Esophagus muscularis mucosa (tissue), 4 donors: Measurements from ENCODE around the gene ZNF532. TPM values are rescaled to one million over a fixed set of nuclear protein-coding genes. Genes with fewer than 3 reads are reported as not detected.

Experiments used
- DNase-seq: peaks from one replicate; pipeline ENCODE4 v3.0.0-alpha.2; 2017; ENCODE audit errors: extremely low spot score
- H3K27ac ChIP-seq, 4 donors: fragments of 200-600 bp; sonication (generic); replicated peaks in 1 of 4; 1 replicate in 3 of 4; 2 replicates in 1 of 4; pipeline ENCODE4 v1.5.1; 2016 to 2019; ENCODE audit warnings: mild to moderate bottlenecking in 1 of 4
- H3K27me3 ChIP-seq, 4 donors: fragments of 200-600 bp; sonication (generic); one replicate each; pipeline versions ENCODE4 v1.5.1 to v1.6.0; 2016 to 2019
- H3K36me3 ChIP-seq, 4 donors: fragments of 200-600 bp; sonication (generic); one replicate each; pipeline ENCODE4 v1.5.1; 2016 to 2019
- H3K4me1 ChIP-seq, 4 donors: fragments of 200-600 bp; sonication (generic); one replicate each; pipeline ENCODE4 v1.5.1; 2016 to 2019
- H3K4me3 ChIP-seq, 4 donors: fragments of 200-600 bp; sonication (generic); 1 replicate in 2 of 4; 2 replicates in 2 of 4; pipeline ENCODE4 v1.5.1; 2016 to 2019; ENCODE audit warnings: mild to moderate bottlenecking in 4 of 4, moderate library complexity in 1 of 4
- H3K9me3 ChIP-seq, 4 donors: fragments of 200-600 bp; sonication (generic); 1 replicate in 3 of 4; 2 replicates in 1 of 4; pipeline ENCODE4 v1.5.1; 2016 to 2019
- CTCF ChIP-seq, 3 experiments: fragments of 200-600 bp in 2 of 3; fragments of 450-650 bp in 1 of 3; sonication (generic) in 2 of 3; IDR thresholded peaks; one replicate each; pipeline ENCODE4 v1.5.1; 2017 to 2019; ENCODE audit warnings: antibody characterized with exemption in 3 of 3, mild to moderate bottlenecking in 2 of 3, moderate library complexity in 1 of 3
- EP300 ChIP-seq: sonication (generic); formaldehyde crosslinking; IDR thresholded peaks from one replicate; pipeline ENCODE4 v1.6.1; 2017; ENCODE audit warnings: antibody characterized with exemption
- POLR2A ChIP-seq: fragments of 450-650 bp; IDR thresholded peaks from one replicate; pipeline ENCODE4 v1.6.1; 2017; ENCODE audit warnings: antibody characterized with exemption, moderate library complexity, mild to moderate bottlenecking, low read depth
- POLR2AphosphoS5 ChIP-seq, 2 donors: sonication (generic); formaldehyde crosslinking; IDR thresholded peaks; one replicate each; pipeline ENCODE4 v1.6.1; 2017; ENCODE audit warnings: antibody characterized with exemption in 2 of 2
- WGBS: methylation state at CpG from one replicate; pipeline ENCODE4 v1.1.5; 2018; 5-methylcytosine and 5-hydroxymethylcytosine counted together
- intact Hi-C: fragments of 100-400 bp; cut with DNase I; formaldehyde crosslinking; loops from one replicate; pipeline ENCODE4 v1.15.1; 2023
- total RNA-seq, 4 donors: library from RNA; depleted of rRNA; stranded (reverse); fragments of >200 nt; gene quantifications; one replicate each; pipeline versions ENCODE4 v1.1.0 to v1.2.1, GENCODE V29; 2016

Gene ZNF532
- total RNA-seq, 4 donors from 2014 or later = 62.3 to 121 (median 64.7) TPM

GRCh38 chr18:58856881-58857280 lies 7.8 kb upstream of the ZNF532 start:
- H3K9me3 ChIP-seq = no peaks in the 10 kb centered on the region
- no peak for DNase-seq
- peaks cover 15 to 32% (median 27%) of the 10 kb centered on the region in 4 donors for H3K4me1 ChIP-seq
- no peak overlapping the region for H3K27ac ChIP-seq
- WGBS = 80% methylated on average over 9 of the region's 9 CpGs
- H3K36me3 ChIP-seq = no peaks in the 10 kb centered on the region
- intact Hi-C loops = no loop called here
- TF ChIP-seq POLR2A (no peak), POLR2AphosphoS5 (IDR thresholded peaks at IDR 0.05) (no peak), CTCF (IDR thresholded peaks at IDR 0.05) (no peak), EP300 (no peak)
- H3K27me3 ChIP-seq = no peaks in the 10 kb centered on the region
- no peak overlapping the region for H3K4me3 ChIP-seq

DNA sequence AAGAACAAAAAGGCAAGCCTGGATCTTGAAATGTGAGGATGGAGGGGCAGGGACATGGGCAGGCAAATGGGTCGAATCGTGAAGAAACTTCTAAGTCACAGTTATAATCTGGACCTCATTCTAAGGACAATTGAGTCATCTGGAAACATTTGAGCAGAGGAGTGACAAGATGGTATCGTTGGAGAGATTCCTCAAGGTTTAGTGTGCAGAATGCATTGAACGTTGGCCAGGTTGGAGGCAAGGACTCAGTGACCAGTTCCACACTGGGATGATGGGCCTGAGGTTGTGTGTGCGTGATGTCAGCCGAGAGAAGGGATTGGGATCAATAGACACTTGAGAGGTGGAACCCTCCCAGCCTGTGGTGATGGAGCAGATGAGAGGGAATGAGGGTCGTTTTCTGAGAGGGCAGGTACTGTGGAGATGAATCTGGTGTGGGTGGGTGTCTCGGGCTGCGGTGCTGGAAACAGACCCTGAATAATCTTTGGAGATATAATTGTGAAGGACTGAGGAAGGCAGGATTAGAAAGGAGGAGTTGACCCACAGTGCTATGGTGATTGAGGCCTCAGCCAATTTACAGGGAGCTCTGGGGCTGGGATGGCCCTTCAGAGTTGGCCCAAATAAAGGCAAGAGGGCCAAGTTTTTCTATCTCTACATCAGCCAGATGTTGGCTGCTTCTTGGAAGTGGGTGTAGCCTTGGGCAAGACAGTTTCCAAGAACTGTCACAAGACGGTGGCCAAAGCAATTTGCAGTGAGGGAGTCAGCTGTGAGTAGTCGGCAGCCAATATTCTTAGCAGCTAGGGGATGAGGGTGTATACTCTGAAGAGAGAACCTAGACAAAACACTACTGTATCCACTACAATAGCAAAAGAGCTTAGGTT lies 5.8 kb upstream of the ZNF532 start:
- Histone ChIP-seq H3K27ac (peak overlapping the region in 3 of 4 donors; percentile 20 to 44 (median 33)), H3K4me3 (no peak overlapping the region), H3K27me3 (no peaks in the 10 kb centered on the region), H3K36me3 (no peaks in the 10 kb centered on the region), H3K9me3 (no peaks in the 10 kb centered on the region), H3K4me1 (peaks cover 28 to 47% (median 37%) of the 10 kb centered on the region in 4 donors)
- DNase-seq = no peak
- intact Hi-C loops = no loop called here
- TF ChIP-seq POLR2AphosphoS5 (IDR thresholded peaks at IDR 0.05) (peak; percentile 37 to 47), CTCF (IDR thresholded peaks at IDR 0.05) (no peak), POLR2A (no peak), EP300 (no peak)
- 71% methylated on average over 11 of the region's 11 CpGs for WGBS

DNA sequence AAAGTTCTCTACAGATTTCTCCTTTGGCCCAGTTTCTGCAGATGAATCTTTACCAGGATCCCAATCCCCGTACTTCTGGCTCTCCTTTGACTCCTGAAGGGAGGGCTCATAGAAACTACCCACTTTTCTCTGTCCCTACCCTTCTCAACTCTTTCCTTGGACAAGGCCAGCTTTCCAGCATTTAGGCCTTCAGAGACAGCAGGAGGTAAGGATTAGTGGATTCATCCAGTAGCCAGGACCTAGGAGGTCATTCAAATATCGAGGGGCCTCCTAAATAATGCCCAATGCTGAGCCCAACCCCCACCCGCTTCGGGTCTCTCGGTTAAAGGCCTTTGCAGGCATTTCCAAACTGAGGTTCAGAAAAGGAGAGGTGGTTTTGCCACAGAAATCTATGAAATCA lies 4.8 kb upstream of the ZNF532 start:
- DNase-seq = no peak
- Histone ChIP-seq H3K4me3 (no peak overlapping the region), H3K27ac (peak overlapping the region in 2 of 4 donors; percentile 33 to 44)

GRCh38 chr18:58860747-58861231 lies 3.9 kb upstream of the ZNF532 start:
- Histone ChIP-seq H3K9me3 (no peaks in the 10 kb centered on the region), H3K4me1 (peaks cover 47 to 66% (median 57%) of the 10 kb centered on the region in 4 donors), H3K36me3 (no peaks in the 10 kb centered on the region), H3K4me3 (no peak overlapping the region), H3K27me3 (no peaks in the 10 kb centered on the region), H3K27ac (peak overlapping the region in 2 of 4 donors; percentile 7 to 17)
- WGBS = 62% methylated on average over 7 of the region's 7 CpGs
- intact Hi-C loops = loop anchor here (5.0 kb wide), 1 partner anchor 277 kb away; the partner anchor contains the start of gene SEC11C
- TF ChIP-seq EP300 = no peak
- no peak for TF ChIP-seq CTCF (IDR thresholded peaks at IDR 0.05)
- TF ChIP-seq POLR2A = no peak
- TF ChIP-seq POLR2AphosphoS5 (IDR thresholded peaks at IDR 0.05) = no peak
- no peak for DNase-seq

More for the DNA sequence above, 4.8 kb upstream of the ZNF532 start:
- Histone ChIP-seq H3K27me3 (no peaks in the 10 kb centered on the region), H3K4me1 (peaks cover 38 to 57% (median 48%) of the 10 kb centered on the region in 4 donors), H3K36me3 (no peaks in the 10 kb centered on the region), H3K9me3 (no peaks in the 10 kb centered on the region)
- TF ChIP-seq EP300 (no peak), POLR2A (no peak), CTCF (IDR thresholded peaks at IDR 0.05) (no peak), POLR2AphosphoS5 (IDR thresholded peaks at IDR 0.05) (no peak)
- 69% methylated on average over 5 of the region's 5 CpGs for WGBS
- intact Hi-C loops = loop anchor here (5.0 kb wide), 1 partner anchor 277 kb away; the partner anchor contains the start of gene SEC11C
